Upper lobe of right lung (tissue), 1 donor: Measurements from ENCODE around the gene TRPV4. TPM values are rescaled to one million over a fixed set of nuclear protein-coding genes. Genes with fewer than 3 reads are reported as not detected.

Source experiments
- ATAC-seq: fragments of 200-7000 bp; cut with Tn5 transposase; one replicate; pipeline ENCODE4 v1.9.1; 2020; ENCODE audit warnings: mild to moderate bottlenecking, moderate library complexity
- DNase-seq: peaks from one replicate; pipeline ENCODE4 v3.0.0-alpha.2; 2020
- H3K27ac ChIP-seq: fragments of 200-600 bp; one replicate; pipeline ENCODE4 v1.8.0; 2022
- H3K27me3 ChIP-seq: fragments of 200-600 bp; one replicate; pipeline ENCODE4 v1.8.0; 2022; ENCODE audit warnings: mild to moderate bottlenecking
- H3K36me3 ChIP-seq: fragments of 200-600 bp; one replicate; pipeline ENCODE4 v1.8.0; 2022
- H3K4me1 ChIP-seq: fragments of 200-600 bp; one replicate; pipeline ENCODE4 v1.8.0; 2022
- H3K4me3 ChIP-seq: fragments of 200-600 bp; one replicate; pipeline ENCODE4 v1.8.0; 2022; ENCODE audit warnings: mild to moderate bottlenecking
- H3K9me3 ChIP-seq: fragments of 200-600 bp; one replicate; pipeline ENCODE4 v1.8.0; 2022
- CTCF ChIP-seq: fragments of 200-600 bp; IDR thresholded peaks from one replicate; pipeline ENCODE4 v1.8.0; 2022; ENCODE audit warnings: antibody characterized with exemption
- intact Hi-C: fragments of 100-400 bp; cut with DNase I; formaldehyde crosslinking; loops from one replicate; pipeline ENCODE4 v1.11.0; 2022
- total RNA-seq: library from RNA; stranded (reverse); fragmentation: NEBNext Ultra II Directional; extraction: Animal tissue kit (Norgen Biotek cat#: 25700); gene quantifications from one replicate; pipeline ENCODE4 v1.2.1, GENCODE V29; 2021
- donor health status: DM: no; HTN: yes; CAD: no; lungs with severe emphysema.

Gene TRPV4
- total RNA-seq, 1 donor from 2014 or later = 4.5 TPM

GRCh38 chr12:109739747-109740693 is 93.2 kb downstream of the TRPV4 start:
- intact Hi-C loops = no loop called here
- peak; percentile 13 for TF ChIP-seq CTCF
- no peaks in the 10 kb centered on the region for H3K4me1 ChIP-seq
- peaks cover 7% of the 10 kb centered on the region for H3K27me3 ChIP-seq
- no peaks in the 10 kb centered on the region for H3K9me3 ChIP-seq
- peak; percentile 47 for DNase-seq
- H3K4me3 ChIP-seq = no peak overlapping the region
- no peaks in the 10 kb centered on the region for H3K36me3 ChIP-seq
- ATAC-seq = no peak
- H3K27ac ChIP-seq = no peak overlapping the region

- H3K27ac ChIP-seq = no peak overlapping the region
- H3K4me1 ChIP-seq = no peaks in the 10 kb centered on the region
- DNase-seq (peak; percentile 36), ATAC-seq (no peak)
- intact Hi-C loops = no loop called here
- peaks cover 7% of the 10 kb centered on the region for H3K27me3 ChIP-seq
- no peak for TF ChIP-seq CTCF
- no peaks in the 10 kb centered on the region for H3K9me3 ChIP-seq
- H3K36me3 ChIP-seq = no peaks in the 10 kb centered on the region
- H3K4me3 ChIP-seq = no peak overlapping the region
These were observed 94.1 kb downstream of the TRPV4 start for GRCh38 chr12:109738878-109739665.

GRCh38 chr12:109738209-109738608 is 95.0 kb downstream of the TRPV4 start:
- no peak for ATAC-seq
- intact Hi-C loops = no loop called here
- H3K4me3 ChIP-seq = no peak overlapping the region
- H3K4me1 ChIP-seq = no peaks in the 10 kb centered on the region
- H3K9me3 ChIP-seq = no peaks in the 10 kb centered on the region
- H3K27ac ChIP-seq = no peak overlapping the region
- no peak for DNase-seq
- no peaks in the 10 kb centered on the region for H3K36me3 ChIP-seq
- no peak for TF ChIP-seq CTCF
- H3K27me3 ChIP-seq = peaks cover 7% of the 10 kb centered on the region

- TF ChIP-seq CTCF = no peak
- Histone ChIP-seq H3K4me3 (no peak overlapping the region), H3K27ac (no peak overlapping the region), H3K36me3 (no peaks in the 10 kb centered on the region), H3K9me3 (no peaks in the 10 kb centered on the region), H3K4me1 (no peaks in the 10 kb centered on the region), H3K27me3 (peaks cover 7% of the 10 kb centered on the region)
- no peak for ATAC-seq
- DNase-seq = no peak
- intact Hi-C loops = no loop called here
These were observed 95.6 kb downstream of the TRPV4 start for GRCh38 chr12:109737631-109738030.

GRCh38 chr12:109737126-109737525 is 96.1 kb downstream of the TRPV4 start:
- TF ChIP-seq CTCF = no peak
- intact Hi-C loops = no loop called here
- H3K4me3 ChIP-seq = no peak overlapping the region
- ATAC-seq (no peak), DNase-seq (no peak)
- H3K36me3 ChIP-seq = no peaks in the 10 kb centered on the region
- peaks cover 7% of the 10 kb centered on the region for H3K27me3 ChIP-seq
- H3K9me3 ChIP-seq = no peaks in the 10 kb centered on the region
- H3K27ac ChIP-seq = no peak overlapping the region
- no peaks in the 10 kb centered on the region for H3K4me1 ChIP-seq
